GM19035 (cell line): ENCODE results near the gene PNCK.

Experiments
- ATAC-seq: cut with Tn5 transposase; IDR thresholded peaks from one replicate; pipeline ENCODE4 v1.9.1; 2021; ENCODE audit not compliant: unreplicated experiment

PNCK gene

DNA sequence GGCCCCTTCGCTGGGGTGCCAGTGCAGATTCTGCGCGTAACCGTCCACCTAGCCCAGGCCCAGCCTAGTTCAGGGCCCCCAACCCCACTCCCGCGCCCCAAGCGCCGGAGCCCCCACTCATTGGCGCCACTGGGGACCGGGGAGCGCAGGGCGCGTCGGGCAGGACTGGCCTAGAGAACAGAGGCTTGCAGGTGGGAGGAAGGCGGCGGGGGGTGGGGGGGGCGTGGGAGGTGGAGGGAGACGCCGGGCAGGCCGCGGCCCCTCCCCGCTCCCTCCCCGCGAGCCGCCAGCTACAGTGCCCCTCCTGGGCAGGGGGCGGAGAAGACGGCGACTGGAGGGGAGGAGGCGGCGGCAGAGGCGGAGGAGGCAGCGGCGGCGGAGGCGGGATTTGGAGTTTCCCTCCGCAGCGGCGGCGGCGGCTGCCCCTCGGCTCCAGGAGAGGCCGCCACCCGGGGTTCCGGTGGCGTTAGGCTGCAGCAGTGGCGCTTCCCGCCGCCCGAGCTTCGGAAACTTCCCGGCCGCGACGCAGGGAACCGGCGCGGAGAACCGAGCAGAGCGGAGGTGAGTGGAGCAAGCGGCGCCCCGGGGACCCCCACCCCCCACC is 31.5 kb downstream of the PNCK start:
- ATAC-seq, result no peak

GRCh38 chrX:153641627-153642026 is 32.0 kb downstream of the PNCK start:
- ATAC-seq, result no peak

DNA sequence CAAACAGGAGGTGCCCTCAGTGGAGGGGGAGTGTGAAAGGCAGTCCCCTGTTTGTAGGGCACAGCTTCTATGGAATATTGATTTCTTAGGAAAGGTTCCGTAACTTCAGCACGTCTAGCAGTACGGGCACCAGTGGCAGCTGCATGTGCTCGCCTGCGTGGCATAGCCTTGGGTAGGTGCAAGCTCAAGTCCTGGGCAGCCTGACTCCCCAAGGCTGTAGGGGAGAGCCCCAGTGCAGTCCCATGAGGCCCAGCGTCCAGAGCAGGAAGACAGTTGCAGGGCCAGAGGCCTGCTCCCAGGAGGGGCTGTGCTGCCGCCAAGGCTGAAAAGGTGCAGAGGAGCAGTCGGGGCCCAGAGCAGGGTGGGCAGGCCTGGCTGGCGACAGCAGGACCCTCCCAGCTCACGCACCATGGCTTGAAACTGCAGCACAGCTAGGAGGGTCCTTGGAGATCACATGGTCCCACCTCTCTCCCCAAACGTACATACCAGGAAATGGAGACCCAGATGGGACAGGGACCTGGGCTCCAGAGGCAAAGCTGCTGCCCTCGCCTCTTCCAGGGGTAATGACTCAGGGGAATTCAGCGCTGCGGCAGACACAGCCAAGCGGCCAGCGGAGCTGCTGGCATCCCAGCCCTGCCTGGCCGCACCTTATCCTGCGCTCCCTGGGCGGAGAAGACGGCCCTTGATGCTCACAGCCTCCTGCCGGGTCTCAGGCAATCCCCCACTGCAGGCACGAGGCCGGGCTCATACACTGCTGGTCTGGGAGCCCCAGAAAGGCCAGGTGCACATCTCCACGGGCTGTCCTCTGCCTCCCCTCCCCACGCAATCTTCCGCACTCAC is 32.7 kb downstream of the PNCK start:
- ATAC-seq, result no peak

DNA sequence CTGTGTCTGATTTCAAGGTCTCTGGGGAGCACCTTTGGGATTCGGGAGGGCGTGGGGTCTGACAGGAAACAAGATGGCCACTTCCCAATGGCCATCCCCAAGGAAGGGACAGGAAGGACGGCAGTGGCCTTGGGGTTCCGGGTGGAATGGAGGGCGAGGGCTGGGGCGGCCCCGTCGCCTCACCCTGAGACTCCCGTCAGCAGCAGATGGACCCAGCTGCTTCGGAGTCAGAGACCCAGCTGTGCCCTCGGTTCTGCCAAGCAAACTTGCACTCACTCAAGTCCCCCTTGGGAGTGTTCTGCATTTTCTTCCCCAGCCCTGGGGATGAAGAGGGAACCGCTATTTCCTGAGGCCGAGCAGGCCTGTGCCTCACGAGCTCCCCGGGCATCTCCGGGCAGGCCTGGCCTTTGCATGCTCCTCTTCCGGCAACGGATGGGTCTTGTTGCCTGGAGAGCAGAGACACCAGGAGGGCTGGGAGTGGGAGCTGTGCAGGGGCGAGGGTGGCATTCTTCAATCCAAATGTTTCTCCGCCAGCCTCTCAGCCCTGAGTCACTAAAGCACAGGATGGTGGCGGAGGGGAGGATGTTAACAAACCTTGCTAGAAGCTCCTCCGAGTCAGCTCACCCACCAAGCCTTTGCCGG is 33.4 kb downstream of the PNCK start:
- ATAC-seq, result no peak

DNA sequence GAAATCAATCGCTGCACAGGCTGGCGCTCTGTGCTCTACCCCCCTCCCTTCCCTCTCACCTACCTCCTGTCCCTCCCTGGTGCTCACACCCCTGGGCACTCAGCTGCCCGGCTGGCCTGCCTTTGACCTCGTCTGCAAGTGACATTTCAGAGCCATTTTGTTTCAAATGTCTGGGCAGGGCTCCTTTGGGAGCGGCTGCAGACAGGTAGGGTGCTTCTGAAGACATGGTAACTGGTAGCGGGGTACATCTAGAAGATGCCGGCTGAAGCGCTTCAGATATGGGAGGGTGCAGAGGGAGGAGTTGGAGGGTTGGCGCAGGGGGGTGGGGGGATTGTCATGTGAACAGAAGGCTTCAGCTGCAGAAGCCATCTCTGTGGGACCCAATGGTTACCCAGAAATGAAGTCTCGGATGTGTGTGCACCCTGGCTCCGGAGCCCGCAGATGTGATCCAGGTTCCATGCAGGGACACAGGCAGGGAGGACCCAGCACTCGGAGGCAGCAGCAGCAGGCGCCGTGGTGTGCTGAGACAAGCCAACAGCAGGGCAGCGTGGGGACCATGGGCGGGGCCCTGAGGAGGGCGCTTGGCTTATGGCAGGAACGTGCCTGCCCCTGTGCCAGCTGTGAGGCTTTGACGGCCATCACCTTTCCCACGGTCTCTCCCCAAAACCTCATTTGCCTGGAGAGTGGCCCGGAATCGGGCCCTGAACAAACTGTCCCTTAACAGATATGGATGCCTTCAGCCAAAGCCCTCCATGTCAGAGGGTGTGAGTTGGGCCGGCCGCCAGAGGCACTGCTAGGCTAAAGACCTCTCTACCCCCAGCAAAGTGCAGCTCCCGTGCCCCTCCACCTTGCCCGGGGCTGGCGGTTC is 34.2 kb downstream of the PNCK start:
- no peak for ATAC-seq

- no peak for ATAC-seq
Measured at GRCh38 chrX:153638436-153639176, 35.0 kb downstream of the PNCK start.

DNA sequence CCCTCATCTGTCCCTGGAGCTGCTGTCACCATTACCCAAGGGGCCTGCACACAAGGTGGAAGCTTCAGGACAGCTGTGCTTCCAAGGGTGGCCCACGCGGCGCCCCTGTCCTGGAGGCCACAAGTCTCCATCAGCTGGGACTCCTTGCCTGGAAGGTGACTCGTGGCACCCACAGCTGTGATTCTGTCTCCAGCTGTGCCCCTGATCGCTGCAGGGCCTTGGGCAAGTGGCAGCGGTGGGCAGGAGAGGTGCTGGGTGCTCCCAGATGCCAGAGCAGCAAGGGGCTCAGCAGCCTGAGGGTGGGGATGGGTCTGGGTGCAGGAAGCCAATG is 35.6 kb downstream of the PNCK start:
- ATAC-seq, result no peak

- no peak for ATAC-seq
Measured at GRCh38 chrX:153637121-153638040, 36.2 kb downstream of the PNCK start.

DNA sequence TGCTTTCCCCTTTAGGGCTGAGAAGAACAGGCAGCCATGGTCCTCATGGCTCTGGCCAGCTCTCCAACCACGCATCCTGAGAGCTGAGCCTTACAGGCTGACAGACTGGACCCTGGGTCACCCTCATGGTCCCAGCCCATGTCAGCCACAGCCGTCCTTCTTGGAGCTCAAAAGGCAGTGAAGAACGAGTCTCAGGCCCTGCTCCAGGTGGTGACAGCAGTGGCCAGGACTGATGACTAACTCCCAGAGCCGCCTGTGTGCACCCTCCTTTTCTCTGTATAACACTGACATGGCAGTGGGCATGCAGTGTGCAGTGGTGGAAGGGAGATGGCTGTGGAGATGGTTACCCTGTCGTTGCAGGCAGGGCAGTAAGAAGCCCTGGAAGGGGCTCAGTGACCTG is 36.9 kb downstream of the PNCK start:
- ATAC-seq, result no peak

DNA sequence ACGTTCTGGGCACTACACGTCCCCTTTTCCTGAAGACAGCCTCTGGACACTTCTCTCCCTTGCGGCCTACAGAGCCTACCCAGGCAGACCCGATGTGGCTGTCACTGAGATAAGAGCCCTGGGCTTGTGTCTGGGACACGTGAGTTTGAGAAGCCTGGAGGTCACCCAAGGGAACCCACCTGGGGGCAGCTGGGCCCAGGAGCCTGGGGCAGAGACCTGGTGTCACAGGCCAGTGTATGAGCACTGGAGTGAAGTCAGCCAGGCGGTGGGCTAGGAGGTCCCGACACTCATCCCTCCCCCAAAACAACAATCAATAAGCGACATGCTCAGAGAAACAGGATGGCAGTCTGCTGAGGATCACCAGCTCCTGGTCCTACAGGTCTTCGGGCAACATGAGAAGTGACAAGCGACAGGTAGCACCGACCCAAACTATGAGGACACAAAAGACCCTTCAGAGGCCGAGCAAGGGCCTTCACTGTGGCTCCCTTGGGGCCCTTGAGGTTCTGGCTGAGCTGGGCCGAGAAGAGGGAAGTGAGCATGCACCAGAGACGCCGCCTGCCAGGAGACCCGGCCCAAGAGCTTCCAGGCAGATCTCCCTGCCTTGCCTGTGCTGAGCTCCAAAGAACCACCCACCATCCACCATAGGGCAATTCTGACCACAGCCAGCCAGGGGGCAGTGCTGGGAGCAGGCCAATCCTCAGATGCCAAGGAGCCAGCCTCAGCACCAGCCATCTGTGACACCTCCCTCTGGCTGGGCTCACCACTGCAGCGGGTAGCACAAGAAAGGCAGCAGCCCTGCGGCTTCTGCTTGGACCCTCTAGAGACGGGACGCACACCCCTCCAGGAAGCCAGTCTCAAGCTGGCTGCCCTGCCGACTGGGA is 37.6 kb downstream of the PNCK start:
- no peak for ATAC-seq

GRCh38 chrX:153635388-153635787 is 38.2 kb downstream of the PNCK start:
- ATAC-seq, result no peak

DNA sequence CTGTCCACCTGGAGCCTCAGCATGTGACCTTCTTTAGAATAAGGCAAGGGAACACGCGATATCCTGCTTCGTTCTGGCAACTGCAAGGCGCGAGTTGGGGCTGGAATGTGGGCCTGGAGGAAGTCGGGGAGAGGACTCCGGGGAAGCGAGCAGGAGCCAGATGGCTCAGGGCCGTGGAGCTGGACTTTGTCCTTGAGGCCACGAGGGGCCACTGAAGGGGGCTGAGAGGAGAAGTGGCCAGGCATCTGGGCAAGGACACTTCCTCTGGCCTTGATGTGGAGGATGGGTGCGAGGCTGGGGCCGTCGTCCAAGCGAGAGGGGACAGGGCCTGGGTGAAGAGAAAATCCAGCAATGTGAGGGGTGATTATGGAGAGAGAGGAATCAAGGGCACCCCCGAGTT is 38.8 kb downstream of the PNCK start:
- no peak for ATAC-seq

- no peak for ATAC-seq
Measured at GRCh38 chrX:153634236-153634635, 39.4 kb downstream of the PNCK start.

DNA sequence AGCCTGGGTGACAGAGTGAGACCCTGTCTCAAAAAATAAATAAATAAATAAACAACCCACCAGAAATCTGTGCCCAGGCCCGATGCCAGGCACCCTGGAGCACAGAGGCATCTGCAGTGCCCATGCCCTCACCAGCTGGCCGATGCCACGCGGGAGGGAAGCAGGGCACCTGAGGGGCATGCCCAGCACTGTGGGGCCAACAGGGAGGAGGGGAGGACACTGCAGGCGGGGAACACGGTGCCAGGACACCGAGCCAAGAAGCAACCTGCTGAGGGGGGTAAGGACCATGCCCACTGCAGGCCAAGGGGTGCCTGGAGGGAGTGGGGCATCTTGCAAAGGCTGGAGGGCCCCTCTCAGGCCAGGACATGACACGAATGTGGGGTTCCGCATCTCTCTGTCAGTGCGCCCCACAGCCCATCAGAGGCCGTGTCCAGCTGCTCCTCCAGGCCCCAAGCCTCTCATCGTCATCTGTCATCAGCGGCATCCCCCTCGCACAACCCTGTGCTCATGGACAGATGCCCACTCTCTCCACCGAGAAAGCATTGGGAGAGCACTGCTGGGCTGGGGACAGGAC is 39.9 kb downstream of the PNCK start:
- ATAC-seq, result no peak

- no peak for ATAC-seq
Measured at GRCh38 chrX:153633048-153633447, 40.6 kb downstream of the PNCK start.

DNA sequence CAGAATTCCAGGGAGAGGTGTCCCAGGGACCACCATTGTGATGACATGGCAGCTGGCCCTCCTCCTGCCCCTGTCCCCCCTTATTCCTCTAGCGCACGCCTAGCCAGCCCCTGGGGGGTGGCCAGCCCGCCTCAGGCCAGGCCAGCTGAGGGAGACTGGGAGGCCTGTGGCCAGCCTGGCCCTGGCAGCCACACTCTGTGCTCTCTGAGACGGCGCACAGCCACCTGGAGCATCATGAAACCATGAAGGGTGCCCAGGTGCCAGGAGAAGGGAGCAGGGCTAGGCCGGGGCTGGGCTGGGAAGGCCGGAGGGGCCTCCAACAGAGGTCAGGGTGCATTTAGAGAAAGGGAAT is 41.0 kb downstream of the PNCK start:
- ATAC-seq, result no peak

GRCh38 chrX:153631907-153632594 is 41.6 kb downstream of the PNCK start:
- no peak for ATAC-seq

- no peak for ATAC-seq
Measured at GRCh38 chrX:153631346-153631745, 42.3 kb downstream of the PNCK start.
